Measurements from ENCODE around the gene NPHP4.

NPHP4 gene

GRCh38 chr1:5876094-5876650 lies 116.1 kb downstream of the NPHP4 start:
- no peak for TF ChIP-seq CTCF (IDR thresholded peaks at IDR 0.05; ENCODE audit: control extremely low read depth, extremely low read depth, low read depth, missing control alignments)
- ChIA-PET POLR2A (no interaction called here), CTCF (no interaction called here)
- DNase-seq (ENCODE audit: extremely low spot score) = no peak

- ChIA-PET POLR2A (no interaction called here), CTCF (no interaction called here)
- DNase-seq (ENCODE audit: extremely low spot score) = no peak
- no peak for TF ChIP-seq CTCF (IDR thresholded peaks at IDR 0.05; ENCODE audit: control extremely low read depth, extremely low read depth, low read depth, missing control alignments)
Measured at GRCh38 chr1:5875345-5875910, 116.8 kb downstream of the NPHP4 start.

- CTCF ChIA-PET = interaction anchor here (1.5 kb wide), 1 partner anchor 11 kb away, joined by 4 read pairs; no protein-coding TSS in a partner anchor
- DNase-seq (ENCODE audit: extremely low spot score) = no peak
- no peak for TF ChIP-seq CTCF (IDR thresholded peaks at IDR 0.05; ENCODE audit: control extremely low read depth, extremely low read depth, low read depth, missing control alignments)
- POLR2A ChIA-PET = no interaction called here
Measured at GRCh38 chr1:5874416-5875110, 117.7 kb downstream of the NPHP4 start.

GRCh38 chr1:5873556-5873955 lies 118.7 kb downstream of the NPHP4 start:
- no peak for DNase-seq (ENCODE audit: extremely low spot score)
- ChIA-PET POLR2A (no interaction called here), CTCF (interaction anchor here (1.4 to 1.5 kb wide), 2 partner anchors 8 to 12 kb away, joined by 4 read pairs; no protein-coding TSS in a partner anchor)
- no peak for TF ChIP-seq CTCF (IDR thresholded peaks at IDR 0.05; ENCODE audit: control extremely low read depth, extremely low read depth, low read depth, missing control alignments)

GRCh38 chr1:5872886-5873285 lies 119.3 kb downstream of the NPHP4 start:
- CTCF ChIA-PET = interaction anchor here (1.4 to 1.5 kb wide), 2 partner anchors 9 to 13 kb away, joined by 4 read pairs; no protein-coding TSS in a partner anchor

More at GRCh38 chr1:5872886-5873285, 119.3 kb downstream of the NPHP4 start:
- POLR2A ChIA-PET = no interaction called here
- TF ChIP-seq CTCF (IDR thresholded peaks at IDR 0.05; ENCODE audit: control extremely low read depth, extremely low read depth, low read depth, missing control alignments) = no peak
- DNase-seq (ENCODE audit: extremely low spot score) = no peak

Measured in GM10248 (cell line).